AG09309 (cell line): ENCODE data around the gene FAS.
A peak's percentile ranks its signal among the peaks of the same experiment; 100 is the strongest.

Source experiments
- DNase-seq: peaks from one replicate; pipeline ENCODE4 v3.0.0-alpha.2; 2010; ENCODE audit warnings: low read depth
- H3K4me3 ChIP-seq: 2 replicates; pipeline ENCODE4 v1.5.1; 2011; ENCODE audit warnings: mild to moderate bottlenecking, low read depth, low read length, moderate library complexity; ENCODE audit not compliant: control insufficient read depth
- TF ChIP-seq, protein P1 (sequence below): IDR thresholded peaks from 2 replicates; pipeline ENCODE4 v1.5.1; 2011; ENCODE audit warnings: mild to moderate bottlenecking, low read depth, low read length, inconsistent platforms; ENCODE audit not compliant: insufficient read depth, control insufficient read depth; ENCODE audit errors: missing control alignments

Gene FAS

DNA sequence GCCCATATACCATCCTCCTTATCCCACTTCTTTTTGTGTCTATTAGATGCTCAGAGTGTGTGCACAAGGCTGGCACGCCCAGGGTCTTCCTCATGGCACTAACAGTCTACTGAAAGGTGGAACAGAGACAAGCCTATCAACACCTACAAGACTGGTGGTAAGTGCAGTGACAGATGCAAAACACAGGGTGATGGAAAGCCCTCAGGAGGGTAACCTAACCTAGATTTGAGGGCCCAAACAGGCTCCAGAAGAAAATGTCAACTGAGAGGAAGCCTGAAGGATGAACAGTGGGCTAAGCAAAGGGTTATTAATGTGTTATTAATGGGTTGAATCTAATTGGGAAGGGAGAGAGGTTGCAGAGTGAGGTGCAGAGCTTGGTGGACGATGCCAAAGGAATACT lies 1.2 kb upstream of the FAS start:
- peak overlapping the region; percentile 92 for H3K4me3 ChIP-seq
- TF ChIP-seq, protein P1, sequence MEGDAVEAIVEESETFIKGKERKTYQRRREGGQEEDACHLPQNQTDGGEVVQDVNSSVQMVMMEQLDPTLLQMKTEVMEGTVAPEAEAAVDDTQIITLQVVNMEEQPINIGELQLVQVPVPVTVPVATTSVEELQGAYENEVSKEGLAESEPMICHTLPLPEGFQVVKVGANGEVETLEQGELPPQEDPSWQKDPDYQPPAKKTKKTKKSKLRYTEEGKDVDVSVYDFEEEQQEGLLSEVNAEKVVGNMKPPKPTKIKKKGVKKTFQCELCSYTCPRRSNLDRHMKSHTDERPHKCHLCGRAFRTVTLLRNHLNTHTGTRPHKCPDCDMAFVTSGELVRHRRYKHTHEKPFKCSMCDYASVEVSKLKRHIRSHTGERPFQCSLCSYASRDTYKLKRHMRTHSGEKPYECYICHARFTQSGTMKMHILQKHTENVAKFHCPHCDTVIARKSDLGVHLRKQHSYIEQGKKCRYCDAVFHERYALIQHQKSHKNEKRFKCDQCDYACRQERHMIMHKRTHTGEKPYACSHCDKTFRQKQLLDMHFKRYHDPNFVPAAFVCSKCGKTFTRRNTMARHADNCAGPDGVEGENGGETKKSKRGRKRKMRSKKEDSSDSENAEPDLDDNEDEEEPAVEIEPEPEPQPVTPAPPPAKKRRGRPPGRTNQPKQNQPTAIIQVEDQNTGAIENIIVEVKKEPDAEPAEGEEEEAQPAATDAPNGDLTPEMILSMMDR = no peak
- no peak for DNase-seq

DNA sequence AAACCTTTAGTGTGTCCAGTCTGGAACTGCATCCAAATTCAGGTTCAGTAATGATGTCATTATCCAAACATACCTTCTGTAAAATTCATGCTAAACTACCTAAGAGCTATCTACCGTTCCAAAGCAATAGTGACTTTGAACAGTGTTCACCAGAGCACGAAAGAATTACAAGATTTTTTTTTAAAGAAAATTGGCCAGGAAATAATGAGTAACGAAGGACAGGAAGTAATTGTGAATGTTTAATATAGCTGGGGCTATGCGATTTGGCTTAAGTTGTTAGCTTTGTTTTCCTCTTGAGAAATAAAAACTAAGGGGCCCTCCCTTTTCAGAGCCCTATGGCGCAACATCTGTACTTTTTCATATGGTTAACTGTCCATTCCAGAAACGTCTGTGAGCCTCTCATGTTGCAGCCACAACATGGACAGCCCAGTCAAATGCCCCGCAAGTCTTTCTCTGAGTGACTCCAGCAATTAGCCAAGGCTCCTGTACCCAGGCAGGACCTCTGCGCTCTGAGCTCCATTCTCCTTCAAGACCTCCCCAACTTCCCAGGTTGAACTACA lies 694 bp upstream of the FAS start:
- TF ChIP-seq, protein P1 = no peak
- DNase-seq = peak; percentile 82

DNA sequence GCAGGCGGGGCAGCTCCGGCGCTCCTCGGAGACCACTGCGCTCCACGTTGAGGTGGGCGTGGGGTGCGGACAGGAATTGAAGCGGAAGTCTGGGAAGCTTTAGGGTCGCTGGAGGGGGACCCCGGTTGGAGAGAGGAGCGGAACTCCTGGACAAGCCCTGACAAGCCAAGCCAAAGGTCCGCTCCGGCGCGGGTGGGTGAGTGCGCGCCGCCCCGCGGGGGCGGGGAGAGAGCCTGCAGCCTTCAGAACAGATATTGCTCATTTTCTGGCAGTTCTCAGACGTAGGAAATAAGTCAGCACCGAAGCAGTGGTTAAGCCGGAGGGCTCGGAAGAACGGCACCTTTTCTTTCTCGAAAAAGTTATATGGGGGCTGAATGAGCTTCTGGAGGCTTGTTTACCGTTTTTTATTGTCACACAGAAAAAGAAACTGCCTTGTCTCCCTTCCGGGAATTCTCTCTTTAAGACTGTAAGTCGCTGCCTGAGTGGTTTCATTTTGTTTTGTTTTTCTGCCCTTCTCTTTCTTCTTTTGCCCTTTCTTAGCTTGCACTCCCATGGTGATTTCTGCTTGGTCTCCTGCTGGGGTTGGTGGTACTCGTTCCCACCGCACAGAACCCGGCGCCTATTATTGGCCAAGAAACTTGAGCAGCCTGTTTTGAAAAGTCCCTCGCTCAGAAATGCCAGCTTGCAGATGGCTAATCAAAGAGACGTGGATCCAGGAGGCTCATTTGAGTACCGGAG lies 732 bp downstream of the FAS start:
- peak overlapping the region; percentile 92 for H3K4me3 ChIP-seq
- DNase-seq = no peak
- TF ChIP-seq, protein P1 = no peak

More for the DNA sequence above, 694 bp upstream of the FAS start:
- peak overlapping the region; percentile 92 for H3K4me3 ChIP-seq

DNA sequence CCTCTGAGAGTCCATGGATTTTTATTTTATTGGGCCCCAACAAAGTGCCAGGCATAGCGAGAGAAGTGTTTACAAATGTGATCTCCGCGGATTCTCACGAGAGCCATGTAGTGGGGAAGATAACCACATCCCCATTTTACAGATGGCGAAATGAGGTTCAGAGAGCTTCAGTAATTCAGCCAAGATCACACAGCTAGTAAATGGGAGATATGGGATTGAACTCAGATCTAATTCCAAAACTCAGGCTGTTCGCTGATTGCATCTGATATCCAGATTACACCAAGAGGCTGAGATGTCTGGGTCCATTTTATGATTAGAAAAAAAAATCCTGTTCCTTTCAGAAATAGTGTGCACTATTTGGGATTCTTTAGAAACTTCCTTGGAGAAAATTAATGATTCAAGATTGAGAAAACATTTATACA lies 1.3 kb downstream of the FAS start:
- H3K4me3 ChIP-seq = peak overlapping the region; percentile 92
- DNase-seq = no peak
- TF ChIP-seq, protein P1 = no peak

DNA sequence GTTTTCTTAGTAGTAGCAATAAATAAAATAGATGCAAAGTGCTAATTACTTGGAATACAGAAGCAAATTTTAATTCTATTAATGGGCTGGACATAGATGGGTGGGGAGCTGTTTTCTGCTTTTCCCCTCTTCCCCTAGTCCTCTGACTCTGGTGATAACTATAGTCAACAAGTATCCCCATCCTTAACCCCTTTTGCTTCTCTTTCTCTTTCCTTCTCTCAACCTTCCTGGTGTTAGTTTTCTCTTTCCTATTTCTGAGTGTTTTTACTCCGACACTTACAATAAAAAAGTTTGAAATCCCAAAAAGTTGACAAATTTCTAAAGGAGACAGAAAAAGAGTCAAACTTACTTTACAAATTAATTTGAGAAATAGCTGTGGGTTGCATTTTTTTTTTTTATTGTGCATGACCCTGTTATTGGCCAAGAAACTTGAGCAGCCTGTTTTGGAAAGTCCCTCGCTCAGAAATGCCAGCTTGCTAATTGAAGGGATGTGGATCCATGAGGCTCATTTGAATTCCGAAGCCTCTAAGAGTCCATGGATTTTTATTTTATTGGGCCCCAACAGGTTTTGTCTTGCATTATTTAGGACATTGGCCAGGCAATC lies 2.4 kb downstream of the FAS start:
- peak overlapping the region; percentile 92 for H3K4me3 ChIP-seq
- no peak for DNase-seq
- TF ChIP-seq, protein P1 = no peak

DNA sequence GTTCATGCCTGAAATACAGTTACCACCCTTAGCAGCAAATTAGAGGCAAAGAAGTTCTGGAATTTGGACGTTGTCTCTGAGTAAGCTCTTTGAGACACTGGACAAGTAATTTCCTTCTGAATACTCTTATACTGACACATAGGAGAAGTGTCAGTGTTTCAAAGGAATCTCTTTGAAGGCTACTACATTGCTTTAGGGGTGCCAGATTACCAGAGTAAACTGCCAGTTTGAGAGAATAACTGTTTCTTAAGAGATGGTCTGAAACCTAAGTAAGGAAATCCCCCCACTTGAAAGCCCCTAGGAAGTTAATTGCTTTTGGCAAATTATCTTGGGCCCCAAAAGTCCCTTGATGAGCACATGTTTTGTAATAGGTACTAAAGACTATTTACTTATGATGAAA lies 3.4 kb downstream of the FAS start:
- no peak for DNase-seq
- H3K4me3 ChIP-seq = no peak overlapping the region
- TF ChIP-seq, protein P1 = no peak
